Stromal cell of bone marrow (primary cell): ENCODE measurements around the gene ALG12.

Experiments
- DNase-seq: peaks from one replicate; pipeline ENCODE4 v3.0.0-alpha.2; 2012; ENCODE audit warnings: low read depth

The ALG12 gene

GRCh38 chr22:49887064-49887451 lies 31.2 kb downstream of the ALG12 start:
- no peak for DNase-seq

GRCh38 chr22:49886346-49887063 lies 31.7 kb downstream of the ALG12 start:
- no peak for DNase-seq

GRCh38 chr22:49885881-49886280 lies 32.4 kb downstream of the ALG12 start:
- DNase-seq, result no peak

- no peak for DNase-seq
Measured at GRCh38 chr22:49885281-49885680, 33.0 kb downstream of the ALG12 start.

GRCh38 chr22:49884503-49885260 lies 33.6 kb downstream of the ALG12 start:
- no peak for DNase-seq

- DNase-seq, result no peak
Measured at GRCh38 chr22:49884075-49884474, 34.2 kb downstream of the ALG12 start.

- DNase-seq, result no peak
Measured at GRCh38 chr22:49883294-49883640, 35.0 kb downstream of the ALG12 start.

GRCh38 chr22:49882519-49883293 lies 35.5 kb downstream of the ALG12 start:
- DNase-seq, result no peak

- DNase-seq, result no peak
Measured at GRCh38 chr22:49881856-49882255, 36.4 kb downstream of the ALG12 start.

- DNase-seq, result no peak
Measured at GRCh38 chr22:49880281-49880680, 38.0 kb downstream of the ALG12 start.

- no peak for DNase-seq
Measured at GRCh38 chr22:49879871-49880270, 38.4 kb downstream of the ALG12 start.

GRCh38 chr22:49878206-49878605 lies 40.0 kb downstream of the ALG12 start:
- no peak for DNase-seq

GRCh38 chr22:49877642-49878041 lies 40.6 kb downstream of the ALG12 start:
- no peak for DNase-seq

- DNase-seq, result no peak
Measured at GRCh38 chr22:49873228-49873940, 44.9 kb downstream of the ALG12 start.

- no peak for DNase-seq
Measured at GRCh38 chr22:49872347-49872746, 45.9 kb downstream of the ALG12 start.

GRCh38 chr22:49871482-49871881 lies 46.8 kb downstream of the ALG12 start:
- DNase-seq, result no peak

GRCh38 chr22:49869845-49870712 lies 48.2 kb downstream of the ALG12 start:
- DNase-seq, result no peak

- DNase-seq, result no peak
Measured at GRCh38 chr22:49869086-49869830, 49.0 kb downstream of the ALG12 start.

- no peak for DNase-seq
Measured at GRCh38 chr22:49867303-49868265, 50.7 kb downstream of the ALG12 start.
